ENCODE measurements around the gene FAM149A. TPM values are rescaled to one million over a fixed set of nuclear protein-coding genes. Genes with fewer than 3 reads are reported as not detected.
A peak's percentile ranks its signal among the peaks of the same experiment; 100 is the strongest.

Gene FAM149A
- total RNA-seq, 1 donor from 2014 or later = 22.9 TPM

DNA sequence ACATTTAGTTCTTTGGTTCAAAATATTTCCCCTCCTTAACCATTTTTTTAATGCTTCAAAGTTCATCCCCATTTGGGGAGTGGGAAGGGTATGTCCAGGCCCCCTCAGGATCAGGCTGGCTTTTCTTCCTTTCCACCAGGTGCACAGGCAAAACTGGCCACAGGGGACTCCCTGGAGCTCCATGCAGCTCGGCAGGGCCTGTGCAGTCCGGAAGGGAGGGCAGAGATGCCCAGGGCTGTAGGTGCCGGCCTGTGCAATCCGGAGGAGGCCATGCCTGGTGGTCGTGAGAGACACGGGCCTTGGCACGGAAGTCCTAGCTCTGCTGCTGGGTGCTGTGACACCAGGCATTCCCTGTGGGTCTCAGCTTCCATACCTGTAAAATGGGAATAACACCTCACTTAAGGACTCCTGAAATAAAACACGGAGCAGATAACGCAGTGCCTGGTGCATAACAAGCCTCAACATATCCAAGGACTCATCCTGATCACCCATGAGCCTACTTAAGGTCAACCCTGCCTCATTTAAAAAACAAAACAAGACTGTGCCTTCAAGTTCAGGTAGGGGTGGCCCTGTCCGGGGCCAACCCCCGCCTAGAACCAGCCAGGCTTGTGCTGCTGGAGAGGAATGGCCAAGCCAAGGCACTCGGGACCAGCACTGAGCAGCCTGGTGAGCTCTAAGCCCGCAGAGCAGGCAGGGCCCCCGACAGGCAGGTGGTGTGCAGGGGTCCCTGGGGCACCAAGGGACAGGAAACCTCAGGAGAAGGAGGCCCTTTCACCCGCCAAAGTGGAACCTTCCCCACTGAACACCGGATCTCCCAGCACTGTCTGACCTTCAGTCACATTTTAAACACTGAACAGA is 65.7 kb downstream of the FAM149A start:
- Histone ChIP-seq H3K27me3 (ENCODE audit: control insufficient read depth, insufficient read depth, low read length) (no peaks in the 10 kb centered on the region), H3K36me3 (ENCODE audit: control insufficient read depth, insufficient read depth, low read length) (no peaks in the 10 kb centered on the region), H3K4me3 (ENCODE audit: low read depth, low read length) (no peak overlapping the region)
- TF ChIP-seq, protein P1, sequence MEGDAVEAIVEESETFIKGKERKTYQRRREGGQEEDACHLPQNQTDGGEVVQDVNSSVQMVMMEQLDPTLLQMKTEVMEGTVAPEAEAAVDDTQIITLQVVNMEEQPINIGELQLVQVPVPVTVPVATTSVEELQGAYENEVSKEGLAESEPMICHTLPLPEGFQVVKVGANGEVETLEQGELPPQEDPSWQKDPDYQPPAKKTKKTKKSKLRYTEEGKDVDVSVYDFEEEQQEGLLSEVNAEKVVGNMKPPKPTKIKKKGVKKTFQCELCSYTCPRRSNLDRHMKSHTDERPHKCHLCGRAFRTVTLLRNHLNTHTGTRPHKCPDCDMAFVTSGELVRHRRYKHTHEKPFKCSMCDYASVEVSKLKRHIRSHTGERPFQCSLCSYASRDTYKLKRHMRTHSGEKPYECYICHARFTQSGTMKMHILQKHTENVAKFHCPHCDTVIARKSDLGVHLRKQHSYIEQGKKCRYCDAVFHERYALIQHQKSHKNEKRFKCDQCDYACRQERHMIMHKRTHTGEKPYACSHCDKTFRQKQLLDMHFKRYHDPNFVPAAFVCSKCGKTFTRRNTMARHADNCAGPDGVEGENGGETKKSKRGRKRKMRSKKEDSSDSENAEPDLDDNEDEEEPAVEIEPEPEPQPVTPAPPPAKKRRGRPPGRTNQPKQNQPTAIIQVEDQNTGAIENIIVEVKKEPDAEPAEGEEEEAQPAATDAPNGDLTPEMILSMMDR (IDR thresholded peaks at IDR 0.05; ENCODE audit: insufficient read depth, low read length, poor library complexity, severe bottlenecking) = peak; percentile 19
- no peak for DNase-seq (ENCODE audit: low read depth)

DNA sequence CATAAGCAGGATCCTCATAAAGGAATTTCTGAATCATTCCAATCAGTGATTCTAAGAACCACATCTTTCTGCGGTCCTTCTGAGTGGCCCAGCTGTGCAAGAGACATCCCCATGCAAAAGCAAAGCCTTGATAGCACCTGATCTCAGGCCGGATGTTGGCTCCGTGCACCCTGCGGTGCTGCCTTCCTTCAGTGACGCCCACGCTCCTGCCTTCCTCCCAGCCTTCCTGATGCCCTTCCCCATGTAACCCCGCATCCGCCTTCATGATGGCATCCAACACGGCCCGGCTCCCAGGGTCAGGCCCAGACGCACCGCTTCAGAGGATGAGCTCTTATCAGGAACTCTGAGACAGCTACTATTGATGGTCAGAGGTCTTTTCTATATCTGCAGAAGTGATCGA is 66.5 kb downstream of the FAM149A start:
- TF ChIP-seq, protein P1 (IDR thresholded peaks at IDR 0.05; ENCODE audit: insufficient read depth, low read length, poor library complexity, severe bottlenecking) = no peak
- H3K4me3 ChIP-seq (ENCODE audit: low read depth, low read length) = no peak overlapping the region
- H3K36me3 ChIP-seq (ENCODE audit: control insufficient read depth, insufficient read depth, low read length) = no peaks in the 10 kb centered on the region
- no peak for DNase-seq (ENCODE audit: low read depth)
- H3K27me3 ChIP-seq (ENCODE audit: control insufficient read depth, insufficient read depth, low read length) = no peaks in the 10 kb centered on the region

GRCh38 chr4:186172546-186172945 is 68.0 kb downstream of the FAM149A start:
- H3K27me3 ChIP-seq (ENCODE audit: control insufficient read depth, insufficient read depth, low read length) = no peaks in the 10 kb centered on the region
- TF ChIP-seq, protein P1 (IDR thresholded peaks at IDR 0.05; ENCODE audit: insufficient read depth, low read length, poor library complexity, severe bottlenecking) = no peak
- DNase-seq (ENCODE audit: low read depth) = no peak
- no peak overlapping the region for H3K4me3 ChIP-seq (ENCODE audit: low read depth, low read length)
- H3K36me3 ChIP-seq (ENCODE audit: control insufficient read depth, insufficient read depth, low read length) = no peaks in the 10 kb centered on the region

GRCh38 chr4:186188107-186188506 is 83.6 kb downstream of the FAM149A start:
- no peak for DNase-seq (ENCODE audit: low read depth)
- no peak overlapping the region for H3K4me3 ChIP-seq (ENCODE audit: low read depth, low read length)
- H3K27me3 ChIP-seq (ENCODE audit: control insufficient read depth, insufficient read depth, low read length) = no peaks in the 10 kb centered on the region
- TF ChIP-seq, protein P1 (IDR thresholded peaks at IDR 0.05; ENCODE audit: insufficient read depth, low read length, poor library complexity, severe bottlenecking) = no peak
- H3K36me3 ChIP-seq (ENCODE audit: control insufficient read depth, insufficient read depth, low read length) = no peaks in the 10 kb centered on the region

- Histone ChIP-seq H3K36me3 (ENCODE audit: control insufficient read depth, insufficient read depth, low read length) (no peaks in the 10 kb centered on the region), H3K4me3 (ENCODE audit: low read depth, low read length) (no peak overlapping the region), H3K27me3 (ENCODE audit: control insufficient read depth, insufficient read depth, low read length) (no peaks in the 10 kb centered on the region)
- TF ChIP-seq, protein P1 (IDR thresholded peaks at IDR 0.05; ENCODE audit: insufficient read depth, low read length, poor library complexity, severe bottlenecking) = no peak
- no peak for DNase-seq (ENCODE audit: low read depth)
These were observed 85.2 kb downstream of the FAM149A start for GRCh38 chr4:186189656-186190055.

Data from kidney epithelial cell (primary cell).